ENCODE data around the gene NR6A1. TPM values are rescaled to one million over a fixed set of nuclear protein-coding genes. Genes with fewer than 3 reads are reported as not detected.

NR6A1 gene
- total and polyA plus RNA-seq, 2 of the 8 experiments (the other 6 are each of a cell fraction or from before 2014, with no cell fraction given) = 93.2 to 237 TPM

- TF ChIP-seq USF2 (IDR thresholded peaks at IDR 0.05; ENCODE audit: low read length) = no peak
- no peak for TF ChIP-seq CREB1 (IDR thresholded peaks at IDR 0.05)
- no peak for TF ChIP-seq POLR2AphosphoS5 (IDR thresholded peaks at IDR 0.05; ENCODE audit: low read depth, low read length)
- TF ChIP-seq, protein P1, sequence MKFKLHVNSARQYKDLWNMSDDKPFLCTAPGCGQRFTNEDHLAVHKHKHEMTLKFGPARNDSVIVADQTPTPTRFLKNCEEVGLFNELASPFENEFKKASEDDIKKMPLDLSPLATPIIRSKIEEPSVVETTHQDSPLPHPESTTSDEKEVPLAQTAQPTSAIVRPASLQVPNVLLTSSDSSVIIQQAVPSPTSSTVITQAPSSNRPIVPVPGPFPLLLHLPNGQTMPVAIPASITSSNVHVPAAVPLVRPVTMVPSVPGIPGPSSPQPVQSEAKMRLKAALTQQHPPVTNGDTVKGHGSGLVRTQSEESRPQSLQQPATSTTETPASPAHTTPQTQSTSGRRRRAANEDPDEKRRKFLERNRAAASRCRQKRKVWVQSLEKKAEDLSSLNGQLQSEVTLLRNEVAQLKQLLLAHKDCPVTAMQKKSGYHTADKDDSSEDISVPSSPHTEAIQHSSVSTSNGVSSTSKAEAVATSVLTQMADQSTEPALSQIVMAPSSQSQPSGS (IDR thresholded peaks at IDR 0.05; ENCODE audit: low read length) = no peak
- TF ChIP-seq BCL11A (IDR thresholded peaks at IDR 0.05; ENCODE audit: low read depth in 2 of 2, low read length in 2 of 2) = no peak
- no peak for TF ChIP-seq SIRT6 (IDR thresholded peaks at IDR 0.05; ENCODE audit: low read length)
- no peak for TF ChIP-seq EGR1 (IDR thresholded peaks at IDR 0.05; ENCODE audit: borderline replicate concordance, low read depth, low read length)
- TF ChIP-seq TAF1 (IDR thresholded peaks at IDR 0.05; ENCODE audit: low read depth, low read length) = no peak
Measured at GRCh38 chr9:124790801-124791505, 19.8 kb upstream of the NR6A1 start (continued).

All from H1 (cell line).